LNCaP clone FGC (cell line): ENCODE measurements around the gene CLEC7A.

Source experiments
- DNase-seq: peaks from one replicate; pipeline ENCODE4 v3.0.0-alpha.2; 2011; ENCODE audit warnings: low read depth
- H3K4me3 ChIP-seq: 2 replicates; pipeline ENCODE4 v1.5.1; 2011; ENCODE audit warnings: mild to moderate bottlenecking, low read depth, low read length, control low read depth
- CTCF ChIP-seq: IDR thresholded peaks from 2 replicates; pipeline ENCODE4 v1.5.1; 2012; ENCODE audit warnings: mild to moderate bottlenecking; ENCODE audit not compliant: control insufficient read depth, insufficient read depth; ENCODE audit errors: extremely low read depth

Gene CLEC7A

DNA sequence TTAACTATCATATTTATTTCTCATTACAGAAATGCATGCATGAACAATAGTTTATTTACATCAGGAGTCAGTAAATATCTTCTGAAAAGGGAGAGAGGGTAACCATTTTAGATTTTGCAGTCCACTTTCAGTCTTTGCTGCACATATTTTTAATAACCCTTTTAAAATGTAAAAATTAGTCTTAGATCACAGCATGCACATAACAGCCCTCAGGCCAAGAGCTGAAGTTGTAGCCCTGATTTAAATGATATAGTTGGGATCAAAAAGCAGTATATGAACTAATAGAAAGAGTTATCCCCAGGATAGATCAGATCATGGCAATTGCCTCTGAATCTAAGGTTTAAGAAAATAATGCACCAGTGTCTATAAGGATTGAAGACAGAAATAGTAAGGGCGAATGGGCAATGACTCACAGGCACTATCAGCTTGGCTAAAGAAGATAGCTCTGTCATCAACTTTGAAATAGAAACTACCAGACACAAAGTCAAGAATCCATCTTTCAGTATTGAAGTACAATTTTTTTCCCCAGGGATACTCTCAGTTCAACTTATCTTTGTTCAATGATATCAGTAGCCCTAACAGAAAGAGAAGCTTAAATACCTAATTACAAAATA is 13.1 kb upstream of the CLEC7A start:
- DNase-seq = no peak
- H3K4me3 ChIP-seq = no peak overlapping the region
- no peak for TF ChIP-seq CTCF

GRCh38 chr12:10140001-10140400 is 10.0 kb upstream of the CLEC7A start:
- peak; percentile 43 for DNase-seq
- TF ChIP-seq CTCF = peak; percentile 81
- no peak overlapping the region for H3K4me3 ChIP-seq

DNA sequence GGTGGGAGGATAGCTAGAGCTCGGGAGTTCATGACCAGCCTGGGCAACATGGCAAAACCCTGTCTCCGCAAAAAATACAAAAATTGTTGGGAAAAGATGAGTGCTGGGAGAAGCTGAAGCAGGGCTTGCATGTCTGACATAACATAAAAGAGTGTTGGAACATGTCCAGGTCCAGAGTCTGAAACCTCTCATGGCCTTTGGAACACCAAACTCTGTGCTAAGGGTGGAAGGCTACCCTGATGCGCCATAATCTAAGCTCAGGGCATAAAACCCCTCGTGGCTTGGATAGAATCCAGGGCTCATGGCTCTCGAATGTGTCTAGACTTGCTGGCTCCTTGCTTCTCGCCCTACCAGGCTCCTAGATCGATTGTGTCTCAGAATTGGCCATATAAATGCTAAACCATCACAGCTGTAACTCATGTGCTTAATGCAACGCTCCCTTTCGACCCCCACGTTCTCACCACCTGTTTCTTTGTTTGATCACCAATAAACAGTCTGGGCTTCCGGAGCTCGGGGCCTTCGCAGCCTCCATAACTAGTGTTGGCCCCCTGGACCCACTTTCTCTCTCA is 6.7 kb upstream of the CLEC7A start:
- H3K4me3 ChIP-seq = no peak overlapping the region
- no peak for TF ChIP-seq CTCF
- no peak for DNase-seq

- H3K4me3 ChIP-seq = no peak overlapping the region
- no peak for TF ChIP-seq CTCF
- DNase-seq = no peak
Measured at GRCh38 chr12:10135126-10135525, 5.1 kb upstream of the CLEC7A start.

DNA sequence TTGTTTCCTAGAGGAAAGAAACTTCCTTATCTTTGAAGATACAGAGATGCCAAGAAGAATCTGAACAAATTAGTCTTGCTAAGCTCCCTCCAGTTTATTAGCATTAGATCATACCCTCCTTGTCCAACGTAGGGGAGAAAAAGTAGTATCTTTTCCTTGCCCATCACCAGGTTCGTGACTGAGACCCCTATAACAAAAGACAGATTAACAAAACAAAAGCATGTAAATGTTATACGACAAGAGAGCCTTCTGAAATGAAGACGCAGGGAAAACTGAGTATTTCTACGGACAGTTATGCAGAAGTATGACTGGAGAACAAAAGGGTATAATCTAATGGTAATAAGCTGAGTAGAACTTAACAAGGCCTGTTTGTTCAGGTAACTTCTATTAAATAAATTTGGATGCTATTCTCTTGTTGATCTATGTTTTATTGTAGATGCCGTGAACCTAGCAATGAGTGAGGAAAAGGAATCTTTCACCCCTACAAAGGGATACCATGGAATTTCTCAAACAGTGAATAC is 2.9 kb upstream of the CLEC7A start:
- H3K4me3 ChIP-seq = no peak overlapping the region
- no peak for DNase-seq
- TF ChIP-seq CTCF = no peak

DNA sequence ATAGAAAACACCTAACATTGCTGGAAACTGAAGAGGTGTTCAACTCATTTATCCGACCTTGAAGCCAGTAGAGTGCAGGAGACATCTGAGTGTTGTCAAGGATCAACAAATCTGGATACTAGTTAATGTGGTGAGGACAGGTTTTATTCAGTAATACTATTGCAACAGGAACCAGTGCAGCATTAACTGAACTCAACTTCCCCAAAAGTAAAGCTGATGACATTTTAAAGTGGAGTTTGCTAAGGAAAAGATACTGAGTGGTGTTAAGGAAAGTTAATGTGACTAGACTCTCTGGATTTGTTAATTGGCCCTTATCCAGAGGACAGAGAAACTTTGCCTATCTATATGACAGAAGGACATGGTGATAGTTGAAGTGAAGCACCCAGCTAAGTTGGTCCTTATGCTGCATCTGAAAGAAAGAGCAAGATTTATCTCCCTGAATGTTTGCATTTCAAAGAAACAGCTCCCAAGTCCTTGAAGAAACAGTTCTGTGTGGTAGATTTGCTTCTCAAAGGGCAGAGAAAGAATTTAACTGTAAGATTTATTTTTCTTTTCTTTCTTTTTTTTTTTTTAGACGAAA is 1.2 kb upstream of the CLEC7A start:
- no peak overlapping the region for H3K4me3 ChIP-seq
- DNase-seq = no peak
- no peak for TF ChIP-seq CTCF
